Thyroid gland (tissue), 4 donors: ENCODE data around the gene RCOR1. TPM values are rescaled to one million over a fixed set of nuclear protein-coding genes. Genes with fewer than 3 reads are reported as not detected.

ENCODE experiments used
- DNase-seq, 2 donors: peaks; one replicate each; pipeline ENCODE4 v3.0.0-alpha.2; 2019
- H3K27ac ChIP-seq, 3 donors: fragments of 200-600 bp; sonication (generic); 1 replicate in 2 of 3; 2 replicates in 1 of 3; pipeline ENCODE4 v1.5.1; 2016 to 2019; ENCODE audit warnings: mild to moderate bottlenecking in 1 of 3, moderate library complexity in 1 of 3
- H3K27me3 ChIP-seq: fragments of 200-600 bp; sonication (generic); one replicate; pipeline ENCODE4 v1.5.1; 2019
- H3K36me3 ChIP-seq, 2 donors: fragments of 200-600 bp; sonication (generic); one replicate each; pipeline ENCODE4 v1.5.1; 2016 to 2019
- H3K4me1 ChIP-seq, 2 donors: fragments of 200-600 bp; sonication (generic); one replicate each; pipeline ENCODE4 v1.5.1; 2017 to 2019
- H3K4me3 ChIP-seq, 3 donors: fragments of 200-600 bp; sonication (generic); replicated peaks in 1 of 3; 1 replicate in 2 of 3; 2 replicates in 1 of 3; pipeline ENCODE4 v1.5.1; 2016; ENCODE audit warnings: mild to moderate bottlenecking in 1 of 3
- H3K9me3 ChIP-seq: fragments of 200-600 bp; sonication (generic); one replicate; pipeline ENCODE4 v1.5.1; 2017
- CTCF ChIP-seq, 6 experiments: fragments of 200-600 bp in 3 of 6; fragments of 450-650 bp in 3 of 6; sonication (generic) in 3 of 6; IDR thresholded peaks; one replicate each; pipeline ENCODE4 v1.5.1; 2016 to 2019; ENCODE audit warnings: antibody characterized with exemption in 6 of 6, mild to moderate bottlenecking in 2 of 6, inconsistent platforms in 1 of 6, moderate library complexity in 1 of 6
- POLR2A ChIP-seq, 2 donors: fragments of 450-650 bp; IDR thresholded peaks; one replicate each; pipeline ENCODE4 v1.6.1; 2017; ENCODE audit warnings: antibody characterized with exemption in 2 of 2, mild to moderate bottlenecking in 2 of 2, moderate library complexity in 1 of 2
- WGBS, 2 donors: methylation state at CpG; one replicate each; pipeline ENCODE4 v1.1.5; 2017; 5-methylcytosine and 5-hydroxymethylcytosine counted together
- intact Hi-C: fragments of 100-400 bp; cut with DNase I; formaldehyde crosslinking; loops from one replicate; pipeline ENCODE4 v1.15.1; 2023
- total RNA-seq, 4 donors: library from RNA; depleted of rRNA; stranded (reverse); fragments of >200 nt; gene quantifications; one replicate each; pipeline ENCODE4 v1.2.3, GENCODE V29; 2016

RCOR1 gene
- total RNA-seq, 4 donors from 2014 or later = 9.4 to 14.2 (median 11.3) TPM

- no peak for TF ChIP-seq POLR2A (IDR thresholded peaks at IDR 0.05)
- no peak for TF ChIP-seq CTCF (IDR thresholded peaks at IDR 0.05)
- H3K27ac ChIP-seq = no peak overlapping the region
- DNase-seq = no peak
- intact Hi-C loops = no loop called here
- no peaks in the 10 kb centered on the region for H3K4me1 ChIP-seq
- no peak overlapping the region for H3K4me3 ChIP-seq
- H3K9me3 ChIP-seq = no peaks in the 10 kb centered on the region
- 80 to 90% methylated on average over 9 to 10 of the region's 12 CpGs for WGBS, 2 donors
- no peaks in the 10 kb centered on the region for H3K36me3 ChIP-seq
- H3K27me3 ChIP-seq = no peaks in the 10 kb centered on the region
Observed at GRCh38 chr14:102557434-102558226, 34.8 kb upstream of the RCOR1 start.

GRCh38 chr14:102558556-102558955 is 33.9 kb upstream of the RCOR1 start:
- Histone ChIP-seq H3K27ac (no peak overlapping the region), H3K27me3 (no peaks in the 10 kb centered on the region), H3K9me3 (no peaks in the 10 kb centered on the region), H3K4me3 (no peak overlapping the region), H3K4me1 (no peaks in the 10 kb centered on the region), H3K36me3 (no peaks in the 10 kb centered on the region)
- no peak for DNase-seq
- WGBS, 2 donors = 67 to 78% methylated on average over 4 of the region's 4 CpGs
- intact Hi-C loops = no loop called here
- TF ChIP-seq CTCF (IDR thresholded peaks at IDR 0.05) = no peak
- TF ChIP-seq POLR2A (IDR thresholded peaks at IDR 0.05) = no peak

- no peak overlapping the region for H3K4me3 ChIP-seq
- TF ChIP-seq CTCF (IDR thresholded peaks at IDR 0.05) (no peak), POLR2A (IDR thresholded peaks at IDR 0.05) (no peak)
- no peak overlapping the region for H3K27ac ChIP-seq
- WGBS, 2 donors = 86 to 87% methylated on average over 14 of the region's 14 CpGs
- no peaks in the 10 kb centered on the region for H3K27me3 ChIP-seq
- no peaks in the 10 kb centered on the region for H3K4me1 ChIP-seq
- H3K36me3 ChIP-seq = no peaks in the 10 kb centered on the region
- no peak for DNase-seq
- intact Hi-C loops = no loop called here
- no peaks in the 10 kb centered on the region for H3K9me3 ChIP-seq
Observed at GRCh38 chr14:102560458-102561261, 31.8 kb upstream of the RCOR1 start.

GRCh38 chr14:102565331-102565887 is 27.0 kb upstream of the RCOR1 start:
- 75 to 78% methylated on average over 10 of the region's 10 CpGs for WGBS, 2 donors
- intact Hi-C loops = no loop called here
- Histone ChIP-seq H3K4me1 (peaks cover 0 to 6% of the 10 kb centered on the region in 2 donors), H3K9me3 (no peaks in the 10 kb centered on the region), H3K4me3 (no peak overlapping the region), H3K36me3 (no peaks in the 10 kb centered on the region), H3K27ac (no peak overlapping the region), H3K27me3 (no peaks in the 10 kb centered on the region)
- no peak for TF ChIP-seq POLR2A (IDR thresholded peaks at IDR 0.05)
- TF ChIP-seq CTCF (IDR thresholded peaks at IDR 0.05) = no peak
- no peak for DNase-seq
